WERI-Rb-1 (cell line): Measurements from ENCODE around the gene FAM153A.
"Not testable (repeated sequence)": the region's sequence is repeated elsewhere in the genome, so short reads cannot be mapped to it uniquely, and the experiment has no call there.

ENCODE experiments used
- DNase-seq: peaks from one replicate; pipeline ENCODE4 v3.0.0-alpha.2; 2020
- H3K27ac ChIP-seq: fragments of 250-450 bp; sonication (Bioruptor Pico); 2 replicates; pipeline ENCODE4 v1.5.1; 2020; ENCODE audit warnings: mild to moderate bottlenecking, moderate library complexity
- H3K27me3 ChIP-seq: fragments of 250-450 bp; sonication (Bioruptor Pico); 2 replicates; pipeline ENCODE4 v1.5.1; 2021; ENCODE audit warnings: mild to moderate bottlenecking, low read depth, moderate library complexity; ENCODE audit not compliant: insufficient read depth, severe bottlenecking
- H3K36me3 ChIP-seq: fragments of 250-450 bp; sonication (Bioruptor Pico); 2 replicates; pipeline ENCODE4 v1.5.1; 2020; ENCODE audit warnings: mild to moderate bottlenecking, moderate library complexity
- H3K4me3 ChIP-seq: 2 replicates; pipeline ENCODE4 v1.5.1; 2011; ENCODE audit warnings: low read depth, mild to moderate bottlenecking, control low read depth, low read length
- H3K9me3 ChIP-seq: fragments of 250-450 bp; sonication (Bioruptor Pico); 2 replicates; pipeline ENCODE4 v1.5.1; 2021; ENCODE audit warnings: mild to moderate bottlenecking, moderate library complexity; ENCODE audit not compliant: severe bottlenecking

FAM153A gene

GRCh38 chr5:177782792-177783633 is at the start of gene FAM153A:
Gene FAM153A (minus strand): TSS chr5:177782899.
- DNase-seq, H3K4me3 ChIP-seq, H3K27ac ChIP-seq, H3K27me3 ChIP-seq, H3K36me3 ChIP-seq, H3K9me3 ChIP-seq: not testable (repeated sequence)

- not testable (repeated sequence) for H3K9me3 ChIP-seq, H3K27ac ChIP-seq, H3K4me3 ChIP-seq, H3K36me3 ChIP-seq, H3K27me3 ChIP-seq, DNase-seq
Observed at GRCh38 chr5:177832287-177832686, 49.6 kb upstream of the FAM153A start.

GRCh38 chr5:177826073-177826472 is 43.4 kb upstream of the FAM153A start:
- not testable (repeated sequence) for H3K4me3 ChIP-seq, H3K27ac ChIP-seq, H3K36me3 ChIP-seq, DNase-seq, H3K9me3 ChIP-seq, H3K27me3 ChIP-seq

GRCh38 chr5:177824776-177825175 is 42.1 kb upstream of the FAM153A start:
- not testable (repeated sequence) for H3K36me3 ChIP-seq, H3K9me3 ChIP-seq, H3K27me3 ChIP-seq, H3K27ac ChIP-seq, H3K4me3 ChIP-seq, DNase-seq

- not testable (repeated sequence) for H3K9me3 ChIP-seq, H3K36me3 ChIP-seq, H3K4me3 ChIP-seq, H3K27me3 ChIP-seq, DNase-seq, H3K27ac ChIP-seq
Observed at GRCh38 chr5:177822489-177822888, 39.8 kb upstream of the FAM153A start.

GRCh38 chr5:177819664-177820063 is 37.0 kb upstream of the FAM153A start:
- not testable (repeated sequence) for H3K27ac ChIP-seq, H3K9me3 ChIP-seq, DNase-seq, H3K36me3 ChIP-seq, H3K27me3 ChIP-seq, H3K4me3 ChIP-seq

- DNase-seq, H3K4me3 ChIP-seq, H3K27ac ChIP-seq: not testable (repeated sequence)
Observed at GRCh38 chr5:177812814-177813425, 30.2 kb upstream of the FAM153A start.

GRCh38 chr5:177812160-177812743 is 29.6 kb upstream of the FAM153A start:
- DNase-seq, H3K27ac ChIP-seq, H3K36me3 ChIP-seq, H3K27me3 ChIP-seq, H3K4me3 ChIP-seq, H3K9me3 ChIP-seq: not testable (repeated sequence)

More at GRCh38 chr5:177812814-177813425, 30.2 kb upstream of the FAM153A start:
- H3K36me3 ChIP-seq, H3K27me3 ChIP-seq, H3K9me3 ChIP-seq: not testable (repeated sequence)

GRCh38 chr5:177809209-177809913 is 26.7 kb upstream of the FAM153A start:
- not testable (repeated sequence) for H3K36me3 ChIP-seq, H3K4me3 ChIP-seq, H3K27ac ChIP-seq, H3K9me3 ChIP-seq, DNase-seq, H3K27me3 ChIP-seq

- not testable (repeated sequence) for H3K4me3 ChIP-seq, DNase-seq, H3K27ac ChIP-seq, H3K9me3 ChIP-seq, H3K27me3 ChIP-seq, H3K36me3 ChIP-seq
Observed at GRCh38 chr5:177808420-177808819, 25.7 kb upstream of the FAM153A start.

- H3K4me3 ChIP-seq, H3K9me3 ChIP-seq, DNase-seq, H3K27ac ChIP-seq, H3K36me3 ChIP-seq, H3K27me3 ChIP-seq: not testable (repeated sequence)
Observed at GRCh38 chr5:177807265-177807664, 24.6 kb upstream of the FAM153A start.

GRCh38 chr5:177801427-177801826 is 18.7 kb upstream of the FAM153A start:
- not testable (repeated sequence) for H3K4me3 ChIP-seq, H3K27me3 ChIP-seq, H3K9me3 ChIP-seq, H3K27ac ChIP-seq, DNase-seq, H3K36me3 ChIP-seq

GRCh38 chr5:177798237-177798840 is 15.6 kb upstream of the FAM153A start:
- H3K27me3 ChIP-seq, H3K27ac ChIP-seq, H3K36me3 ChIP-seq, H3K4me3 ChIP-seq, H3K9me3 ChIP-seq, DNase-seq: not testable (repeated sequence)

- not testable (repeated sequence) for H3K36me3 ChIP-seq, H3K27me3 ChIP-seq, H3K4me3 ChIP-seq, H3K27ac ChIP-seq, H3K9me3 ChIP-seq, DNase-seq
Observed at GRCh38 chr5:177793272-177793671, 10.6 kb upstream of the FAM153A start.
